Stimulated activated naive CD8-positive, alpha-beta T cell treated with anti-CD3 and anti-CD28 coated beads, Interleukin-15, Interleukin-2, amounts not matched to agents 100 ng/mL and 50 ng/mL, for 24 hours (primary cell): ENCODE measurements around the gene EGFL7.

ENCODE experiments used
- H3K27ac Mint-ChIP-seq: one replicate; pipeline ENCODE4 v1.8.0; 2021; ENCODE audit warnings: mild to moderate bottlenecking, mixed read lengths
- H3K27me3 Mint-ChIP-seq: one replicate; pipeline ENCODE4 v1.8.0; 2021; ENCODE audit warnings: mixed read lengths
- H3K36me3 Mint-ChIP-seq: one replicate; pipeline ENCODE4 v1.8.0; 2021; ENCODE audit warnings: low read depth, mixed read lengths
- H3K4me1 Mint-ChIP-seq: one replicate; pipeline ENCODE4 v1.8.0; 2021; ENCODE audit warnings: low read depth, mixed read lengths
- H3K4me3 Mint-ChIP-seq: one replicate; pipeline ENCODE4 v1.8.0; 2021; ENCODE audit warnings: mild to moderate bottlenecking, mixed read lengths
- H3K9me3 Mint-ChIP-seq: one replicate; pipeline ENCODE4 v1.8.0; 2021; ENCODE audit warnings: mixed read lengths

The EGFL7 gene

GRCh38 chr9:136668983-136669790 is 6.5 kb downstream of the EGFL7 start:
- Mint-ChIP-seq H3K4me3 (no peak overlapping the region), H3K36me3 (no peaks in the 10 kb centered on the region), H3K4me1 (peaks cover 4% of the 10 kb centered on the region), H3K27ac (no peak overlapping the region), H3K27me3 (no peaks in the 10 kb centered on the region), H3K9me3 (no peaks in the 10 kb centered on the region)

- no peaks in the 10 kb centered on the region for H3K27me3 Mint-ChIP-seq
- H3K4me3 Mint-ChIP-seq = no peak overlapping the region
- no peaks in the 10 kb centered on the region for H3K36me3 Mint-ChIP-seq
- no peak overlapping the region for H3K27ac Mint-ChIP-seq
- peaks cover 4% of the 10 kb centered on the region for H3K4me1 Mint-ChIP-seq
- no peaks in the 10 kb centered on the region for H3K9me3 Mint-ChIP-seq
Observed at GRCh38 chr9:136669791-136670464, 7.2 kb downstream of the EGFL7 start.

- H3K36me3 Mint-ChIP-seq = no peaks in the 10 kb centered on the region
- no peak overlapping the region for H3K27ac Mint-ChIP-seq
- H3K4me1 Mint-ChIP-seq = peaks cover 4% of the 10 kb centered on the region
- no peaks in the 10 kb centered on the region for H3K9me3 Mint-ChIP-seq
- H3K27me3 Mint-ChIP-seq = no peaks in the 10 kb centered on the region
- H3K4me3 Mint-ChIP-seq = no peak overlapping the region
Observed at GRCh38 chr9:136670576-136671253, 8.0 kb downstream of the EGFL7 start.

- Mint-ChIP-seq H3K4me3 (no peak overlapping the region), H3K36me3 (no peaks in the 10 kb centered on the region), H3K27ac (no peak overlapping the region), H3K9me3 (no peaks in the 10 kb centered on the region), H3K4me1 (peaks cover 4% of the 10 kb centered on the region), H3K27me3 (no peaks in the 10 kb centered on the region)
Observed at GRCh38 chr9:136671254-136671614, 8.5 kb downstream of the EGFL7 start.

- H3K4me3 Mint-ChIP-seq = no peak overlapping the region
- H3K27ac Mint-ChIP-seq = no peak overlapping the region
- H3K36me3 Mint-ChIP-seq = no peaks in the 10 kb centered on the region
- H3K27me3 Mint-ChIP-seq = no peaks in the 10 kb centered on the region
- no peaks in the 10 kb centered on the region for H3K9me3 Mint-ChIP-seq
- H3K4me1 Mint-ChIP-seq = peaks cover 4% of the 10 kb centered on the region
Observed at GRCh38 chr9:136671646-136672430, 9.1 kb downstream of the EGFL7 start.

GRCh38 chr9:136672431-136673087 is 9.8 kb downstream of the EGFL7 start:
- Mint-ChIP-seq H3K4me1 (peaks cover 4% of the 10 kb centered on the region), H3K9me3 (no peaks in the 10 kb centered on the region), H3K4me3 (no peak overlapping the region), H3K36me3 (no peaks in the 10 kb centered on the region), H3K27ac (no peak overlapping the region), H3K27me3 (no peaks in the 10 kb centered on the region)

GRCh38 chr9:136673088-136673974 is 10.6 kb downstream of the EGFL7 start:
- Mint-ChIP-seq H3K4me3 (no peak overlapping the region), H3K27me3 (no peaks in the 10 kb centered on the region), H3K27ac (no peak overlapping the region), H3K9me3 (no peaks in the 10 kb centered on the region), H3K36me3 (no peaks in the 10 kb centered on the region), H3K4me1 (peaks cover 4% of the 10 kb centered on the region)

- Mint-ChIP-seq H3K27me3 (no peaks in the 10 kb centered on the region), H3K4me3 (no peak overlapping the region), H3K27ac (no peak overlapping the region), H3K4me1 (no peaks in the 10 kb centered on the region), H3K36me3 (no peaks in the 10 kb centered on the region), H3K9me3 (no peaks in the 10 kb centered on the region)
Observed at GRCh38 chr9:136673975-136674785, 11.5 kb downstream of the EGFL7 start.

GRCh38 chr9:136674786-136675349 is 12.2 kb downstream of the EGFL7 start:
- Mint-ChIP-seq H3K4me3 (no peak overlapping the region), H3K27me3 (no peaks in the 10 kb centered on the region), H3K36me3 (no peaks in the 10 kb centered on the region), H3K4me1 (no peaks in the 10 kb centered on the region), H3K9me3 (no peaks in the 10 kb centered on the region), H3K27ac (no peak overlapping the region)

GRCh38 chr9:136675477-136676296 is 13.0 kb downstream of the EGFL7 start:
- no peaks in the 10 kb centered on the region for H3K4me1 Mint-ChIP-seq
- no peaks in the 10 kb centered on the region for H3K36me3 Mint-ChIP-seq
- no peaks in the 10 kb centered on the region for H3K9me3 Mint-ChIP-seq
- no peaks in the 10 kb centered on the region for H3K27me3 Mint-ChIP-seq
- H3K4me3 Mint-ChIP-seq = no peak overlapping the region
- no peak overlapping the region for H3K27ac Mint-ChIP-seq

- H3K4me1 Mint-ChIP-seq = no peaks in the 10 kb centered on the region
- H3K36me3 Mint-ChIP-seq = no peaks in the 10 kb centered on the region
- H3K9me3 Mint-ChIP-seq = no peaks in the 10 kb centered on the region
- no peak overlapping the region for H3K4me3 Mint-ChIP-seq
- H3K27ac Mint-ChIP-seq = no peak overlapping the region
- no peaks in the 10 kb centered on the region for H3K27me3 Mint-ChIP-seq
Observed at GRCh38 chr9:136676297-136676794, 13.6 kb downstream of the EGFL7 start.
